Fibroblast of skin of right biceps (primary cell): Measurements from ENCODE around the gene LMNB1.
"Not testable (repeated sequence)": the region's sequence is repeated elsewhere in the genome, so short reads cannot be mapped to it uniquely, and the experiment has no call there.

Experiments
- DNase-seq: peaks from one replicate; pipeline ENCODE4 v3.0.0-alpha.2; 2013

The LMNB1 gene

GRCh38 chr5:126830061-126830460 is 53.1 kb downstream of the LMNB1 start:
- DNase-seq, result no peak

GRCh38 chr5:126831156-126831555 is 54.2 kb downstream of the LMNB1 start:
- no peak for DNase-seq

DNA sequence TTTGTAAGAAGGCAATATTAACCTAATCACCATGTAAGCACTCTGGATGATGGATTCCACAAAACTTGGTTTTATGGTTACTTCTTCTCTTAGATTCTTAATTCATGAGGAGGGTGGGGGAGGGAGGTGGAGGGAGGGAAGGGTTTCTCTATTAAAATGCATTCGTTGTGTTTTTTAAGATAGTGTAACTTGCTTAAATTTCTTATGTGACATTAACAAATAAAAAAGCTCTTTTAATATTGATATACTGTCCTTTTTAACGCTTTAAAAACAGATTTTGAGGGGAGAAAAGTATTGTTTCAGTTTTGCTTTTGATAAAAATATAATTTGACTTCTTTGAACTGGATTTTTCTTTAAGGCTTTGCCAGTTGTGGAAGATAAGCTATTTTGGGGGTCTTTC is 59.8 kb downstream of the LMNB1 start:
- DNase-seq, result no peak

DNA sequence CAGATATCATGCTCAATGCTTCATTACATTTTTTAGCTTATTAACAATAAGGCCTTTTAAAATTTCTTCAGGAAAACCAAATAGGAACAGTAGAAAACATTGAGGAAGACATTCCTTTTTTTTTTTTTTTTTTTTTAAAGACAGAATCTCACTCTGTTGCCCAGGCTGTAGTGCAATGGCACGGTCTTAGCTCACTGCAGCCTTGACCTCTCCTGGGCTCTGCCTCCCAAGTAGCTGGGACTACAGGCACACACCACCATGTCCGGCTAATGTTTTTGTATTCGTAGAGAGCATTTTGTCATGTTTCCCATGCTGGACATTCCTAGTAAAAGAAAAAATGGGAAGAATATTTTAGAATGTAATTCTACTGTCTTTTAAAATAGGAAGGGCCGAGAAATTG is 60.3 kb downstream of the LMNB1 start:
- DNase-seq, result no peak

DNA sequence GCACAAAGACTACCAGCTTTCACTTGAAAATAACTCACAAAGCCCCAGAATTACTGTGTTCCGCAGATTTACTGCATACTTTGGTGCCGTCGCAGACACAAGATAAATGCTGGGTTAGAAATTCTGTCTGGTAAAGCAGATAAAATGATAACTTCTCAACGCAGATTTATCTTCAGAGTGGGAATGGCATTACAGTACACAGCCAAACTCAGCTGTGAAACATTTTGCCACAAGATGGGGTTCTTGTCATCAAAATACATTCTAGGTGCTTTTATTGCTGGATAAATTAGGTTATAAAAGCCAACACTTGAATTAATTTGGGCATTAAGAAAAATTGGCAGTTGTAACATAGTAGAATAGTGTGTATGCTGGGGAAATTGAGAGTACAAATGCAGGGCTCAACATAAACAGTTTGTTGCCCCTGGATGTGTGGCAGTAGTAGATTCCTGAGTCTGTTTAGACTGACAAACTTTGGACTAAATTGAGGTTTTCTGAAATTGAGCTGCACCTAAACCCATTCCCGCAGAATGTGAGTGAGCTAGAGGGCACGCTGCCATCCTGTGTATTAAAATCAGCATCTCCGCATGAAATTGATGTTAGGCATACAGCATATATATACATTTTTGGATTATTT is 61.1 kb downstream of the LMNB1 start:
- no peak for DNase-seq

- DNase-seq, result not testable (repeated sequence)
Observed at GRCh38 chr5:126839407-126839806, 62.5 kb downstream of the LMNB1 start.

- DNase-seq, result not testable (repeated sequence)
Observed at GRCh38 chr5:126843375-126843774, 66.4 kb downstream of the LMNB1 start.

GRCh38 chr5:126845470-126846070 is 68.6 kb downstream of the LMNB1 start:
- DNase-seq, result not testable (repeated sequence)

GRCh38 chr5:126846344-126846743 is 69.4 kb downstream of the LMNB1 start:
- DNase-seq, result peak; percentile 36

DNA sequence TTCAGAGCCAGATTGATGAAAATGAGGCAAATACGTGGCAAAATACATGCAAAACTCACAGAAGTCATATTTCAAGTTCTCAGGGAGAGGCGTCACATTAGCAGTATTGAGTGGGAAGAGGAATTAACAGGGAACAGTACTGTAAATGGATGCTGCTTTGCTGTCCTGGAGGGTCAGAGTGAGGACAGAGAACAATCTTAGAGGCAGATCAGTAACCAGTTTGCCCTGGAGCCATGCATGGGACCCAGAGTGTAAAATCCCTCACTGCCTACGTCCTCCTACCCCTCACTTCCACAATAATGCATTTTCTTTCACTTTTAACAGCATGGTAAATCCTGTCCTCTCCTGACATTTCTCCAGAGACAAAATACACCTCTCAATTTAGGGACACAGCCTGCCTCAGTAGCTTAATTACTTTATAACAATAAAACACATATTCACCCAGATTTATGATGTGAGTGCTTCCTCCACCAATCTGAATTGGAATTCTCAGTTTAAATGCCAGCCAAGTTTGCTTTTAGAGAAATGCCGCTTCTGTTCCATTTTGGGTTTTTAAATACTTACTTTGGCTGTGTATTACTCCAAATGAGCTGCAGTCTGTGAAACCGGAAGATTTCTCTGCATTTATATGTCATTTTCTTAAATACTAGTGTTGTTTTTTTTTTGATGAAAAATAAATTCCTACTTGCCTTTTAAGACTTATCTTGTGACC is 70.0 kb downstream of the LMNB1 start:
- DNase-seq, result no peak

DNA sequence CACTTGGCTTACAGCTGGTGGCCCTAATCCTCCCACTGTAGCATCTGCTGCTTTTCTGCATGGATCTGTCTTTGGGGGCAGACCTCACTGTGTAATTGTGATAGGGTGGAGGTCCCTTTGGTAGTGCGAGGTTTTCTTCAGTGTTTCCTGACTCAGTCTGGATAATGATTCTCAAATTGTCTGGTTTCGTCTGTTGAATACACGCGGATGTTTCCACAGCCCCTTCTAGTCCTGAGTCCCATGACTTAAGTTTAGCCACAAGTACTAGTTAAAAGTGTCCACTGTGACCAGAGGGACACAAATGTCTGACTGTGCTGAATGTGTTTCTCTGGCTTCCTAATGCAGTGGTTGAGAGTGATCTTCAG is 70.5 kb downstream of the LMNB1 start:
- DNase-seq, result no peak

GRCh38 chr5:126847826-126848251 is 70.9 kb downstream of the LMNB1 start:
- DNase-seq, result no peak

DNA sequence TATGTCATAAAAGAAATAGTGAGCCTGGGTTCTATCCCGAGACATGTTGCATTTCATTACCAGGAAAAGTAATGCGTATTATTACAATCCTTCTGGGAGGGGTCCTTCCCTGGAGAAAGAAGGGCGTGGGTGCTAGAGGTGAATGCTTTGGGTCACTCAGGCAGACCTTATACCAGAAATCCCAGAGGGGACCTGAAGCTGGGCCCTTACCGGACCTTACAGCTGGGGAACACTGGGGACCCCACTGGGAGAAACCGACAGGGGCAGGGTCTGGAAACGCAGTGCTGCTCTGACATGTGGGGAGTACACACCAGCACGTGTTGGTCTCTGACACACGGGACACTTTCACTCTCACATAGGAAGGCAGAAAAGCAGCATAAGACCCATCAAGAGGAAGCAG is 71.3 kb downstream of the LMNB1 start:
- DNase-seq, result no peak

- no peak for DNase-seq
Observed at GRCh38 chr5:126849101-126849678, 72.3 kb downstream of the LMNB1 start.

DNA sequence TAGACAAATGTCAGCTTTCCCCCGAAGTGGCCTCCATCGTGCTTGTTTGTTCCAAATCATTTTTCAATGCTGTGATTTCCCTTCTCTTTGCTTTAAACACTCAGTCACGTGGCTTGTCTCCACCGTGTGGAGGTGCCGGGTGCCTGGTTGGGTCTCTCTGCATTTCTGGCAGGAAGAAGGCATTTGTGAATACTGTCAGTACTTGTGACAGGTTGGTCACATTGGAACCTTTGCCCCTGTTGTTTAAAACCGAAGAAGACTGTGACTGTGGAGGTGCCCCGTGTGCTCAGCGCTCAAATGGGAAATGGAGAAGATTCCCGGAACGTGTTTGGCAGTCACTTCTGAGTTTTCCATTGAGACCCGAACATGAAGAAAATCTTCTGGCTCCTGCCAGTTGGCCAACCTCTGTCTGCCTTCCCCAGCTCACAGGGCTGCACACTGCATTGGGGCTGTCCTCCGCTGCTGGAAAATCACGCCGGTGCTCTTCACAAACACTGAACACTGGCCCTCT is 74.6 kb downstream of the LMNB1 start:
- no peak for DNase-seq

GRCh38 chr5:126852091-126852571 is 75.2 kb downstream of the LMNB1 start:
- peak; percentile 18 for DNase-seq

DNA sequence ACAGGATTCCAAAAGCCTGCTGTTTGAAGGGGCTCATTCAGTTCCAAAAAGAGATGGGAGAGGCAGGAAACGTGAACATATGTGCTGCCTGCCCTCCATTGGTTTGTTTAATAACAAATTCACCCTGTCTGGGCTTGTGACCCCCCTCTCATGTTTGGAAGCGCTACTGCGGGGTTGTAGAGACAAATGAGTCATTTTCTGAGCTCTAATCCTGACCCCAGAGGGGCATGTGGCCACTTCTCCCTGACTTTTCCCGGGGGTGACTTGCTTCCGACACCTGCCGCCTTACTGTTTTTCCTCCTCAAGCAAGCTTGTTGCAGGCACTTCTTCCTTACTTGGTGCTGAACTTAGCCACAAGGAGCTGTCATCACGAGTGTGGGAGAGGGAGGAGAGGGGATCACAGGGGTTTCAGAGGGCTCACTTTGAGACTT is 75.9 kb downstream of the LMNB1 start:
- no peak for DNase-seq

- not testable (repeated sequence) for DNase-seq
Observed at GRCh38 chr5:126853541-126854307, 76.8 kb downstream of the LMNB1 start.

DNA sequence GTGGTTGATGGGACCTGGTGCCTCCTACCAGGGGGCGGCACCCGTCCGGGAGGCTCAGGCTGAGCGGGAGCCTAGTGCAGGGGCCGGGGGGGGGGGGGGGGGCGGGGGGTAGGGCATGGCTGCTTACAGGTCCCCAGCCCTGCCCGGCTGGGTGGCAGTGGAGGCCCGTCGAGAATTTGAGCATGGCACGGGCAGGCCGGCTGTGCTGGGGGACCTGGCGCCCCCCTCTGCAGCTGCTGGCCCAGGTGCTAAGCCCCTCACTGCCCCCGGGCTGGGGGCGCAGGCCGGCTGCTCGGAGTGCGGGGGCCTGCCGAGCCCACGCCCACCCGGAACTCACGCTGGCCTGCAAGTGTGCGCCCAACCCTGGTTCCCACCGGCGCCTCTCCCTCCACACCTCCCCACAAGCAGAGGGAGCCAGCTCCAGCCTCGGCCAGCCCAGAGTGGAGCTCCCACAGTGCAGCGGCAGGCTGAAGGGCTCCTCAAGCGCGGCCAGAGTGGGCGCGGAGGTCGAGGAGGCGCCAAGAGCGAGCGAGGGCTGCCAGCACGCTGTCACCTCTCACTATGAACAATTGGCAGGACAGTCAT is 77.7 kb downstream of the LMNB1 start:
- no peak for DNase-seq

- peak; percentile 11 for DNase-seq
Observed at GRCh38 chr5:126855266-126855665, 78.3 kb downstream of the LMNB1 start.

DNA sequence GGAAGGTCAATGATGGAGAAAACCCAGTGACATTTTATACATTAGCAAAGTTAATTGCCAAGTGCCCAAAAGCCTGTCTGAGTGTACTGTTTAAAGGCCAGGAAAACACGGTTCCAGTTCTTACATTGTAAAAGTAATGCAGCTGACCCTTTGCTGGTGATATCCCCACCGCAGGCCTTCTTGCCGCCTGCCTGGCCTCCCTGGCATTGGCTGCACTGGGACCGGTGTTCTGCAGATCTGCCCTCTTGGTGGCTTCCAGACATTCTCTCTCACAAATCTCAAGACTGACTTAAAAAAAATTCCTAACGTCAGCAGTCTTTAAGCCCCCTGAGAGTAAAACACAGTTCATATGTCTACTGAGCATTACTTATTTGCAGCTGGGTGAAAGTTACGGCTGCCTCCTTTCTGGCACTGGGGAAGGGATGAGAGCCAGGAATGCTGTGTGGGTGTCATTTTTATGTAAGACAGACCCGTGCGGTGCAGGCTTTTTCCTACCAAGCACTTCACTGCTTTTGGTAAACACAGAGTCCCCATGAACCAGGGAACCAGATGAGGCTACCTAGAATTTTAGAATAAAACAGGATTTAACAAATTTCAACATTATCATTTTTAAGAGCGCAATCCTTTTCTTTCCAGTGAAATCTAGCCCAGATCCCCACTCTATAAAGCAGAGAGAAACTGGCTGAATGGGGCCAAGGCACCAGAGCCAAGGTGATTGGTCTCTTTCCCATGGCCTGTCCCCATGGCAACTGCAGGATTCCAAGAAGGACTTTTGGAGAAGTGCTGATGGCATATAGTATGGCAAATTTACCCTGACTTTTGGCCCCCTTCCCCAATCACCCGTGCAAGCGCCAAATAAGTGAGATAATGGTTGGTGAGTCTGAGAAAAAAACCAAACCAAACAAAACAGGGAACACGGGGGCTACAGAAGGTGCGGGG is 80.8 kb downstream of the LMNB1 start:
- DNase-seq, result peak; percentile 43
